Measurements from ENCODE around the gene PCDH19. TPM values are rescaled to one million over a fixed set of nuclear protein-coding genes. Genes with fewer than 3 reads are reported as not detected.

Gene PCDH19
- total RNA-seq, 3 donors from 2014 or later = 1.6 to 2.6 (median 1.8) TPM

GRCh38 chrX:100353326-100353725, 56.7 kb downstream of the PCDH19 start:
- no peaks in the 10 kb centered on the region for H3K4me1 ChIP-seq

GRCh38 chrX:100350704-100351489, 59.2 kb downstream of the PCDH19 start:
- Histone ChIP-seq H3K4me3 (no peak overlapping the region), H3K36me3 (no peaks in the 10 kb centered on the region), H3K27ac (no peak overlapping the region), H3K4me1 (no peaks in the 10 kb centered on the region), H3K9me3 (no peaks in the 10 kb centered on the region), H3K27me3 (peaks cover 0 to 41% of the 10 kb centered on the region in 2 donors)
- TF ChIP-seq POLR2AphosphoS5 (IDR thresholded peaks at IDR 0.05) (no peak), POLR2A (IDR thresholded peaks at IDR 0.05) (no peak)
- intact Hi-C loops (cut with DNase I; ENCODE audit: low total_unique reads) = no loop called here
- no peak for DNase-seq (ENCODE audit: low spot score in 2 of 2)

More at GRCh38 chrX:100353326-100353725, 56.7 kb downstream of the PCDH19 start:
- Histone ChIP-seq H3K27me3 (peaks cover 0 to 48% of the 10 kb centered on the region in 2 donors), H3K4me3 (no peak overlapping the region), H3K36me3 (no peaks in the 10 kb centered on the region), H3K27ac (no peak overlapping the region), H3K9me3 (no peaks in the 10 kb centered on the region)
- DNase-seq (ENCODE audit: low spot score in 2 of 2) = no peak
- TF ChIP-seq POLR2AphosphoS5 (IDR thresholded peaks at IDR 0.05) (no peak), CTCF (IDR thresholded peaks at IDR 0.05) (no peak), POLR2A (IDR thresholded peaks at IDR 0.05) (no peak)
- intact Hi-C loops (cut with DNase I; ENCODE audit: low total_unique reads) = no loop called here

GRCh38 chrX:100349391-100349790, 60.7 kb downstream of the PCDH19 start:
- peaks cover 0 to 46% of the 10 kb centered on the region in 2 donors for H3K27me3 ChIP-seq
- intact Hi-C loops (cut with DNase I; ENCODE audit: low total_unique reads) = no loop called here
- H3K9me3 ChIP-seq = no peaks in the 10 kb centered on the region
- no peaks in the 10 kb centered on the region for H3K4me1 ChIP-seq
- no peak overlapping the region for H3K27ac ChIP-seq
- no peak for TF ChIP-seq POLR2AphosphoS5 (IDR thresholded peaks at IDR 0.05)
- TF ChIP-seq CTCF (IDR thresholded peaks at IDR 0.05) = no peak
- no peak for TF ChIP-seq POLR2A (IDR thresholded peaks at IDR 0.05)
- DNase-seq (ENCODE audit: low spot score in 2 of 2) = no peak
- H3K4me3 ChIP-seq = no peak overlapping the region
- H3K36me3 ChIP-seq = no peaks in the 10 kb centered on the region

- H3K36me3 ChIP-seq = no peaks in the 10 kb centered on the region
- H3K4me3 ChIP-seq = no peak overlapping the region
- DNase-seq (ENCODE audit: low spot score in 2 of 2) = no peak
- no peak for TF ChIP-seq POLR2A (IDR thresholded peaks at IDR 0.05)
- no peak for TF ChIP-seq POLR2AphosphoS5 (IDR thresholded peaks at IDR 0.05)
- no peak for TF ChIP-seq CTCF (IDR thresholded peaks at IDR 0.05)
- H3K9me3 ChIP-seq = no peaks in the 10 kb centered on the region
- H3K27ac ChIP-seq = no peak overlapping the region
- intact Hi-C loops (cut with DNase I; ENCODE audit: low total_unique reads) = no loop called here
- H3K4me1 ChIP-seq = no peaks in the 10 kb centered on the region
- peaks cover 0 to 46% of the 10 kb centered on the region in 2 donors for H3K27me3 ChIP-seq
Observed at GRCh38 chrX:100341142-100341510, 68.9 kb downstream of the PCDH19 start.

GRCh38 chrX:100340491-100341141, 69.5 kb downstream of the PCDH19 start:
- no peaks in the 10 kb centered on the region for H3K36me3 ChIP-seq
- intact Hi-C loops (cut with DNase I; ENCODE audit: low total_unique reads) = no loop called here
- H3K4me1 ChIP-seq = no peaks in the 10 kb centered on the region
- H3K4me3 ChIP-seq = no peak overlapping the region
- TF ChIP-seq CTCF (IDR thresholded peaks at IDR 0.05) = no peak
- no peak for TF ChIP-seq POLR2AphosphoS5 (IDR thresholded peaks at IDR 0.05)
- no peak overlapping the region for H3K27ac ChIP-seq
- H3K9me3 ChIP-seq = no peaks in the 10 kb centered on the region
- H3K27me3 ChIP-seq = peaks cover 0 to 48% of the 10 kb centered on the region in 2 donors
- no peak for DNase-seq (ENCODE audit: low spot score in 2 of 2)

All from breast epithelium (tissue), 4 donors.